ENCODE data around the gene GALNTL6. TPM values are rescaled to one million over a fixed set of nuclear protein-coding genes. Genes with fewer than 3 reads are reported as not detected.

Gene GALNTL6
- total and polyA plus RNA-seq, 2 experiments from 2014 or later = 0.38 to 0.40 TPM

DNA sequence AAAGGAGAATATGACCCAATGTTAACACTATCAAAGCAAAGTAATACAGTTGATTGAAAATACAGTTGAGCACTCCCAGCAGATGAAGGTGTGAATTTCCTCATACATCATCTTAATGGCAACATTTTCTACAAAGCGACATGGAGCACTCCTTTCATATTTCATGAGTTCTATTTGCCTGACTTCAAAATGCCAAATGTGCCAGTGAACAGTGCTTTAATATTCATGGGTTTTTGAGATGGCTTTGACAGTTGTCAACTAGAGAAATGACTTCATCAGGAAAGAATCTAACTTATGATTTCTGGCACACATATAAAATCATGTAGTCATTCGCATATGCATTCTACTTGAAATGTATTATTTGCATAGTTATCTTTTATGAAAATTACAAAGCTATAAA, 222.4 kb downstream of the GALNTL6 start:
- H3K4me3 Mint-ChIP-seq = no peak overlapping the region
- H3K9me3 Mint-ChIP-seq = no peaks in the 10 kb centered on the region
- DNase-seq (ENCODE audit: low spot score) (no peak), ATAC-seq (no peak)
- H3K79me2 ChIP-seq (replicated peaks; ENCODE audit: insufficient read depth) = no peaks in the 10 kb centered on the region
- H3K4me1 ChIP-seq (ENCODE audit: insufficient read depth) = no peaks in the 10 kb centered on the region
- H3K9me2 ChIP-seq (ENCODE audit: insufficient read depth) = no peaks in the 10 kb centered on the region
- H3K27ac Mint-ChIP-seq = no peak overlapping the region
- H3K4me1 Mint-ChIP-seq = no peaks in the 10 kb centered on the region
- H3K27me3 Mint-ChIP-seq (ENCODE audit: insufficient read depth, low read depth, poor library complexity) = no peaks in the 10 kb centered on the region
- no peaks in the 10 kb centered on the region for H3F3A ChIP-seq (replicated peaks; ENCODE audit: low read depth)
- H3K36me3 Mint-ChIP-seq (ENCODE audit: low read depth) = no peaks in the 10 kb centered on the region
- TF ChIP-seq STAT1 (IDR thresholded peaks at IDR 0.05; ENCODE audit: unreplicated experiment) (no peak), ZNF331 (CRISPR knock-in tag; IDR thresholded peaks at IDR 0.05; ENCODE audit: low read depth) (no peak), POLR2AphosphoS5 (IDR thresholded peaks at IDR 0.05; ENCODE audit: low read depth) (no peak), ZNF114 (CRISPR knock-in tag; IDR thresholded peaks at IDR 0.05) (no peak), CREB1 (CRISPR knock-in tag; IDR thresholded peaks at IDR 0.05; ENCODE audit: low read depth) (no peak), EZH2 (IDR thresholded peaks at IDR 0.05; ENCODE audit: low read depth, unreplicated experiment) (no peak), NANOG (IDR thresholded peaks at IDR 0.05; ENCODE audit: borderline replicate concordance) (no peak)
- TF ChIP-seq, protein P1, sequence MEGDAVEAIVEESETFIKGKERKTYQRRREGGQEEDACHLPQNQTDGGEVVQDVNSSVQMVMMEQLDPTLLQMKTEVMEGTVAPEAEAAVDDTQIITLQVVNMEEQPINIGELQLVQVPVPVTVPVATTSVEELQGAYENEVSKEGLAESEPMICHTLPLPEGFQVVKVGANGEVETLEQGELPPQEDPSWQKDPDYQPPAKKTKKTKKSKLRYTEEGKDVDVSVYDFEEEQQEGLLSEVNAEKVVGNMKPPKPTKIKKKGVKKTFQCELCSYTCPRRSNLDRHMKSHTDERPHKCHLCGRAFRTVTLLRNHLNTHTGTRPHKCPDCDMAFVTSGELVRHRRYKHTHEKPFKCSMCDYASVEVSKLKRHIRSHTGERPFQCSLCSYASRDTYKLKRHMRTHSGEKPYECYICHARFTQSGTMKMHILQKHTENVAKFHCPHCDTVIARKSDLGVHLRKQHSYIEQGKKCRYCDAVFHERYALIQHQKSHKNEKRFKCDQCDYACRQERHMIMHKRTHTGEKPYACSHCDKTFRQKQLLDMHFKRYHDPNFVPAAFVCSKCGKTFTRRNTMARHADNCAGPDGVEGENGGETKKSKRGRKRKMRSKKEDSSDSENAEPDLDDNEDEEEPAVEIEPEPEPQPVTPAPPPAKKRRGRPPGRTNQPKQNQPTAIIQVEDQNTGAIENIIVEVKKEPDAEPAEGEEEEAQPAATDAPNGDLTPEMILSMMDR (conservative IDR thresholded peaks at IDR 0.05; ENCODE audit: low read depth in 2 of 2) = no peak
- TF ChIP-seq, protein P2, sequence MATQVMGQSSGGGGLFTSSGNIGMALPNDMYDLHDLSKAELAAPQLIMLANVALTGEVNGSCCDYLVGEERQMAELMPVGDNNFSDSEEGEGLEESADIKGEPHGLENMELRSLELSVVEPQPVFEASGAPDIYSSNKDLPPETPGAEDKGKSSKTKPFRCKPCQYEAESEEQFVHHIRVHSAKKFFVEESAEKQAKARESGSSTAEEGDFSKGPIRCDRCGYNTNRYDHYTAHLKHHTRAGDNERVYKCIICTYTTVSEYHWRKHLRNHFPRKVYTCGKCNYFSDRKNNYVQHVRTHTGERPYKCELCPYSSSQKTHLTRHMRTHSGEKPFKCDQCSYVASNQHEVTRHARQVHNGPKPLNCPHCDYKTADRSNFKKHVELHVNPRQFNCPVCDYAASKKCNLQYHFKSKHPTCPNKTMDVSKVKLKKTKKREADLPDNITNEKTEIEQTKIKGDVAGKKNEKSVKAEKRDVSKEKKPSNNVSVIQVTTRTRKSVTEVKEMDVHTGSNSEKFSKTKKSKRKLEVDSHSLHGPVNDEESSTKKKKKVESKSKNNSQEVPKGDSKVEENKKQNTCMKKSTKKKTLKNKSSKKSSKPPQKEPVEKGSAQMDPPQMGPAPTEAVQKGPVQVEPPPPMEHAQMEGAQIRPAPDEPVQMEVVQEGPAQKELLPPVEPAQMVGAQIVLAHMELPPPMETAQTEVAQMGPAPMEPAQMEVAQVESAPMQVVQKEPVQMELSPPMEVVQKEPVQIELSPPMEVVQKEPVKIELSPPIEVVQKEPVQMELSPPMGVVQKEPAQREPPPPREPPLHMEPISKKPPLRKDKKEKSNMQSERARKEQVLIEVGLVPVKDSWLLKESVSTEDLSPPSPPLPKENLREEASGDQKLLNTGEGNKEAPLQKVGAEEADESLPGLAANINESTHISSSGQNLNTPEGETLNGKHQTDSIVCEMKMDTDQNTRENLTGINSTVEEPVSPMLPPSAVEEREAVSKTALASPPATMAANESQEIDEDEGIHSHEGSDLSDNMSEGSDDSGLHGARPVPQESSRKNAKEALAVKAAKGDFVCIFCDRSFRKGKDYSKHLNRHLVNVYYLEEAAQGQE (IDR thresholded peaks at IDR 0.05; ENCODE audit: unreplicated experiment) = no peak
- no peaks in the 10 kb centered on the region for H3K27me3 ChIP-seq (ENCODE audit: insufficient read depth)
- H3K27ac ChIP-seq (ENCODE audit: low read depth) = no peak overlapping the region
- H3K36me3 ChIP-seq (ENCODE audit: insufficient read depth) = no peaks in the 10 kb centered on the region
- H4K20me1 ChIP-seq (replicated peaks; ENCODE audit: insufficient read depth) = no peaks in the 10 kb centered on the region
- no peak overlapping the region for H3K4me2 ChIP-seq
- no peak overlapping the region for H3K4me3 ChIP-seq
- H2AFZ ChIP-seq = no peak overlapping the region

DNA sequence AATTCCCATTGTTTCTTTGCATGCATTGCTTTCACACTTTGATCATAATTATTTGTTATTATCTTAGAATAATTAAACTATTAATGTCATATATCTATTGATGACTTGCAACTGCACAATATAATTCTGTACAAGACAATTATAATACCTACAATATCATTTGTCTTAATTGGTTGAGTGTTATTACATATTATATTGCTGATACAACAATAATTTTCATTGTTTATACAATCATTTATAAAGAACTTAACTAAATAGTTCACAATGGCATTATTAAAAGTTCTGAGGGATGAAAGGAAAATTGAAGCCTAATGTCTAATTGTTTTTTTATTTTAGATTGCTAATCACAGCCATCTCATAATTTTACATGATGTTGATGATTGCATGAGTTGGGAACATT, 227.6 kb downstream of the GALNTL6 start:
- Histone ChIP-seq H3K27ac (ENCODE audit: low read depth) (no peak overlapping the region), H3K36me3 (ENCODE audit: insufficient read depth) (no peaks in the 10 kb centered on the region), H3K4me3 (no peak overlapping the region), H3K27me3 (ENCODE audit: insufficient read depth) (no peaks in the 10 kb centered on the region), H3K4me1 (ENCODE audit: insufficient read depth) (no peaks in the 10 kb centered on the region), H3K4me2 (no peak overlapping the region), H4K20me1 (replicated peaks; ENCODE audit: insufficient read depth) (no peaks in the 10 kb centered on the region), H3K79me2 (replicated peaks; ENCODE audit: insufficient read depth) (no peaks in the 10 kb centered on the region), H3F3A (replicated peaks; ENCODE audit: low read depth) (no peaks in the 10 kb centered on the region), H3K9me2 (ENCODE audit: insufficient read depth) (no peaks in the 10 kb centered on the region), H2AFZ (no peak overlapping the region)
- no peaks in the 10 kb centered on the region for H3K27me3 Mint-ChIP-seq (ENCODE audit: insufficient read depth, low read depth, poor library complexity)
- H3K4me1 Mint-ChIP-seq = no peaks in the 10 kb centered on the region
- H3K36me3 Mint-ChIP-seq (ENCODE audit: low read depth) = no peaks in the 10 kb centered on the region
- no peaks in the 10 kb centered on the region for H3K9me3 Mint-ChIP-seq
- no peak overlapping the region for H3K4me3 Mint-ChIP-seq
- no peak overlapping the region for H3K27ac Mint-ChIP-seq
- DNase-seq (ENCODE audit: low spot score) (no peak), ATAC-seq (no peak)
- TF ChIP-seq, protein P3, sequence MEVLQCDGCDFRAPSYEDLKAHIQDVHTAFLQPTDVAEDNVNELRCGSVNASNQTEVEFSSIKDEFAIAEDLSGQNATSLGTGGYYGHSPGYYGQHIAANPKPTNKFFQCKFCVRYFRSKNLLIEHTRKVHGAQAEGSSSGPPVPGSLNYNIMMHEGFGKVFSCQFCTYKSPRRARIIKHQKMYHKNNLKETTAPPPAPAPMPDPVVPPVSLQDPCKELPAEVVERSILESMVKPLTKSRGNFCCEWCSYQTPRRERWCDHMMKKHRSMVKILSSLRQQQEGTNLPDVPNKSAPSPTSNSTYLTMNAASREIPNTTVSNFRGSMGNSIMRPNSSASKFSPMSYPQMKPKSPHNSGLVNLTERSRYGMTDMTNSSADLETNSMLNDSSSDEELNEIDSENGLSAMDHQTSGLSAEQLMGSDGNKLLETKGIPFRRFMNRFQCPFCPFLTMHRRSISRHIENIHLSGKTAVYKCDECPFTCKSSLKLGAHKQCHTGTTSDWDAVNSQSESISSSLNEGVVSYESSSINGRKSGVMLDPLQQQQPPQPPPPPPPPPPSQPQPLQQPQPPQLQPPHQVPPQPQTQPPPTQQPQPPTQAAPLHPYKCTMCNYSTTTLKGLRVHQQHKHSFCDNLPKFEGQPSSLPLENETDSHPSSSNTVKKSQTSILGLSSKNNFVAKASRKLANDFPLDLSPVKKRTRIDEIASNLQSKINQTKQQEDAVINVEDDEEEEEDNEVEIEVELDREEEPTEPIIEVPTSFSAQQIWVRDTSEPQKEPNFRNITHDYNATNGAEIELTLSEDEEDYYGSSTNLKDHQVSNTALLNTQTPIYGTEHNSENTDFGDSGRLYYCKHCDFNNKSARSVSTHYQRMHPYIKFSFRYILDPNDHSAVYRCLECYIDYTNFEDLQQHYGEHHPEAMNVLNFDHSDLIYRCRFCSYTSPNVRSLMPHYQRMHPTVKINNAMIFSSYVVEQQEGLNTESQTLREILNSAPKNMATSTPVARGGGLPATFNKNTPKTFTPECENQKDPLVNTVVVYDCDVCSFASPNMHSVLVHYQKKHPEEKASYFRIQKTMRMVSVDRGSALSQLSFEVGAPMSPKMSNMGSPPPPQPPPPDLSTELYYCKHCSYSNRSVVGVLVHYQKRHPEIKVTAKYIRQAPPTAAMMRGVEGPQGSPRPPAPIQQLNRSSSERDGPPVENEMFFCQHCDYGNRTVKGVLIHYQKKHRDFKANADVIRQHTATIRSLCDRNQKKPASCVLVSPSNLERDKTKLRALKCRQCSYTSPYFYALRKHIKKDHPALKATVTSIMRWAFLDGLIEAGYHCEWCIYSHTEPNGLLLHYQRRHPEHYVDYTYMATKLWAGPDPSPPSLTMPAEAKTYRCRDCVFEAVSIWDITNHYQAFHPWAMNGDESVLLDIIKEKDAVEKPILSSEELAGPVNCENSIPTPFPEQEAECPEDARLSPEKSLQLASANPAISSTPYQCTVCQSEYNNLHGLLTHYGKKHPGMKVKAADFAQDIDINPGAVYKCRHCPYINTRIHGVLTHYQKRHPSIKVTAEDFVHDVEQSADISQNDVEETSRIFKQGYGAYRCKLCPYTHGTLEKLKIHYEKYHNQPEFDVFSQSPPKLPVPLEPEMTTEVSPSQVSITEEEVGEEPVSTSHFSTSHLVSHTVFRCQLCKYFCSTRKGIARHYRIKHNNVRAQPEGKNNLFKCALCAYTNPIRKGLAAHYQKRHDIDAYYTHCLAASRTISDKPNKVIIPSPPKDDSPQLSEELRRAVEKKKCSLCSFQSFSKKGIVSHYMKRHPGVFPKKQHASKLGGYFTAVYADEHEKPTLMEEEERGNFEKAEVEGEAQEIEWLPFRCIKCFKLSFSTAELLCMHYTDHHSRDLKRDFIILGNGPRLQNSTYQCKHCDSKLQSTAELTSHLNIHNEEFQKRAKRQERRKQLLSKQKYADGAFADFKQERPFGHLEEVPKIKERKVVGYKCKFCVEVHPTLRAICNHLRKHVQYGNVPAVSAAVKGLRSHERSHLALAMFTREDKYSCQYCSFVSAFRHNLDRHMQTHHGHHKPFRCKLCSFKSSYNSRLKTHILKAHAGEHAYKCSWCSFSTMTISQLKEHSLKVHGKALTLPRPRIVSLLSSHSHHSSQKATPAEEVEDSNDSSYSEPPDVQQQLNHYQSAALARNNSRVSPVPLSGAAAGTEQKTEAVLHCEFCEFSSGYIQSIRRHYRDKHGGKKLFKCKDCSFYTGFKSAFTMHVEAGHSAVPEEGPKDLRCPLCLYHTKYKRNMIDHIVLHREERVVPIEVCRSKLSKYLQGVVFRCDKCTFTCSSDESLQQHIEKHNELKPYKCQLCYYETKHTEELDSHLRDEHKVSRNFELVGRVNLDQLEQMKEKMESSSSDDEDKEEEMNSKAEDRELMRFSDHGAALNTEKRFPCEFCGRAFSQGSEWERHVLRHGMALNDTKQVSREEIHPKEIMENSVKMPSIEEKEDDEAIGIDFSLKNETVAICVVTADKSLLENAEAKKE (CRISPR knock-in tag; IDR thresholded peaks at IDR 0.05) = no peak
- TF ChIP-seq POLR2AphosphoS5 (IDR thresholded peaks at IDR 0.05; ENCODE audit: low read depth) (no peak), NANOG (IDR thresholded peaks at IDR 0.05; ENCODE audit: borderline replicate concordance) (no peak), EZH2 (IDR thresholded peaks at IDR 0.05; ENCODE audit: low read depth, unreplicated experiment) (no peak), EZH2phosphoT487 (IDR thresholded peaks at IDR 0.05; ENCODE audit: unreplicated experiment) (no peak), STAT1 (IDR thresholded peaks at IDR 0.05; ENCODE audit: unreplicated experiment) (no peak)
